Thoracic aorta (tissue), 2 donors: ENCODE data around the gene NKTR. TPM values are rescaled to one million over a fixed set of nuclear protein-coding genes. Genes with fewer than 3 reads are reported as not detected.

Source experiments
- ATAC-seq: fragments of 150-250 bp; one replicate; pipeline ENCODE4 v1.8.0; 2017; ENCODE audit warnings: low read depth; ENCODE audit not compliant: insufficient number of reproducible peaks, low FRiP score
- DNase-seq: peaks from one replicate; pipeline ENCODE4 v3.0.0-alpha.2; 2020; ENCODE audit warnings: low spot score
- H3K27ac ChIP-seq, 2 donors: fragments of 200-600 bp; sonication (generic); 1 replicate in 1 of 2; 2 replicates in 1 of 2; pipeline ENCODE4 v1.5.1; 2016; ENCODE audit warnings: mild to moderate bottlenecking in 2 of 2, moderate library complexity in 2 of 2
- H3K27me3 ChIP-seq: fragments of 200-600 bp; sonication (generic); replicated peaks from 2 replicates; pipeline ENCODE4 v1.6.0; 2016; ENCODE audit warnings: mild to moderate bottlenecking; ENCODE audit not compliant: insufficient read depth
- H3K36me3 ChIP-seq: fragments of 200-600 bp; sonication (generic); one replicate; pipeline ENCODE4 v1.5.1; 2016
- H3K4me1 ChIP-seq, 2 donors: fragments of 200-600 bp; sonication (generic); 1 replicate in 1 of 2; 2 replicates in 1 of 2; pipeline versions ENCODE4 v1.5.1 to v1.6.0; 2016; ENCODE audit warnings: low read depth in 2 of 2, mild to moderate bottlenecking in 1 of 2; ENCODE audit not compliant: control insufficient read depth in 1 of 2
- H3K4me3 ChIP-seq: fragments of 200-600 bp; sonication (generic); 2 replicates; pipeline ENCODE4 v1.5.1; 2016; ENCODE audit warnings: mild to moderate bottlenecking
- H3K9me3 ChIP-seq: fragments of 200-600 bp; sonication (generic); 2 replicates; pipeline ENCODE4 v1.5.1; 2016
- CTCF ChIP-seq: fragments of 200-600 bp; sonication (generic); IDR thresholded peaks from one replicate; pipeline ENCODE4 v1.5.1; 2019; ENCODE audit warnings: antibody characterized with exemption
- total RNA-seq, 2 donors: library from RNA; depleted of rRNA; stranded (reverse); fragments of >200 nt; gene quantifications; one replicate each; pipeline versions ENCODE4 v1.1.0 to v1.2.3, GENCODE V29; 2016

Gene NKTR
- total RNA-seq, 2 donors from 2014 or later = 159 to 210 TPM

DNA sequence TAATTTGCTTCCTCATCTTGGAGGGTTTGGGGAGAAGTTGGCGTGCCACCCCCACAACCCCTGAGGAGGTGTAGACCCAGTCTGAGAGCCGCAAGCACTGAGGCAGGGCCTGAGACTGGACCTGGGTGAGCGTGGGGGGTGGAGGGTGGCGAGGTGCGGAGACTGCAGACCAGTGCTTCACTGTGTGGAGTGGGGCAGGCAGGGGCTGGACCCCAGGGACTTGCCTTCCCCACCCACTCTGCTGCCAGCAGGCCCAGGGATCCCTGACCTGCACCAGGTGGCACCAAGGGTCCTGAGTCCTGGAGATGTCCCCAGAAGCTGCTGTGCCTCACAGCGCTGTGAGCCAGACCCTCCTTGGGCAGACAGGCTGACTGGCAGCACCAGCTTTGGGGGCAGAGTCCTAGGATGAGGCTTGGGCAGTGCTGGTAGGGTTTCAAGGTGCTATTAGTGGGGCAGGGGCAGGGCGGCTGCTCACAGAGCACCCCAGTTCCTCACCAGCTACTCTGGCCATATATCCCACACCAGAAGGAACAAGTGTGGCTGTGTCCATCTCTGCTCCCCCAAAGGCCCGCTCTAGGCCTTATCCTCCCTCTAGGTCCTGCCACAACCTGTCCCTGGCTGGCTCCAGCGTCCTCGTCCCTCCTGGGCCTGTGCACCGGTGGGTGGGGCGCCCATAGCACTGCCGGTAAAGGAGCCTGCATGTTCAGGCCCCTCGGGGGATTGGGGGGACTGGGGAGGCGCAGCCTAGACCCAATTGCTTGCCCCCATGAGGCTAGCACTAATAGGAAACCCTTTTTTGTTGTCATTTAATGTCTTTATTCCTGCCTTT lies 64.8 kb downstream of the NKTR start:
- H3K36me3 ChIP-seq = no peaks in the 10 kb centered on the region
- no peaks in the 10 kb centered on the region for H3K27me3 ChIP-seq
- no peak for TF ChIP-seq CTCF
- H3K4me3 ChIP-seq = no peak overlapping the region
- peak overlapping the region; percentile 66 to 77 for H3K27ac ChIP-seq
- H3K4me1 ChIP-seq = peaks cover 20 to 37% of the 10 kb centered on the region in 2 donors
- DNase-seq (no peak), ATAC-seq (no peak)
- H3K9me3 ChIP-seq = no peaks in the 10 kb centered on the region

GRCh38 chr3:42666022-42666421 lies 65.5 kb downstream of the NKTR start:
- DNase-seq (no peak), ATAC-seq (no peak)

GRCh38 chr3:42666577-42666998 lies 66.1 kb downstream of the NKTR start:
- H3K27me3 ChIP-seq = no peaks in the 10 kb centered on the region
- ATAC-seq (no peak), DNase-seq (no peak)
- H3K27ac ChIP-seq = peak overlapping the region; percentile 66 to 77
- H3K36me3 ChIP-seq = no peaks in the 10 kb centered on the region
- H3K4me3 ChIP-seq = peak overlapping the region; percentile 44
- H3K9me3 ChIP-seq = no peaks in the 10 kb centered on the region
- peaks cover 19 to 33% of the 10 kb centered on the region in 2 donors for H3K4me1 ChIP-seq
- no peak for TF ChIP-seq CTCF

More at GRCh38 chr3:42666022-42666421, 65.5 kb downstream of the NKTR start:
- Histone ChIP-seq H3K4me1 (peaks cover 19 to 33% of the 10 kb centered on the region in 2 donors), H3K4me3 (peak overlapping the region; percentile 44), H3K36me3 (no peaks in the 10 kb centered on the region), H3K27ac (peak overlapping the region; percentile 66 to 77), H3K9me3 (no peaks in the 10 kb centered on the region), H3K27me3 (no peaks in the 10 kb centered on the region)
- no peak for TF ChIP-seq CTCF

GRCh38 chr3:42667096-42667522 lies 66.6 kb downstream of the NKTR start:
- no peaks in the 10 kb centered on the region for H3K9me3 ChIP-seq
- no peak for TF ChIP-seq CTCF
- no peaks in the 10 kb centered on the region for H3K27me3 ChIP-seq
- DNase-seq = no peak
- no peaks in the 10 kb centered on the region for H3K36me3 ChIP-seq
- peak overlapping the region; percentile 66 to 77 for H3K27ac ChIP-seq
- H3K4me1 ChIP-seq = peaks cover 19 to 33% of the 10 kb centered on the region in 2 donors
- H3K4me3 ChIP-seq = no peak overlapping the region
- ATAC-seq = no peak

DNA sequence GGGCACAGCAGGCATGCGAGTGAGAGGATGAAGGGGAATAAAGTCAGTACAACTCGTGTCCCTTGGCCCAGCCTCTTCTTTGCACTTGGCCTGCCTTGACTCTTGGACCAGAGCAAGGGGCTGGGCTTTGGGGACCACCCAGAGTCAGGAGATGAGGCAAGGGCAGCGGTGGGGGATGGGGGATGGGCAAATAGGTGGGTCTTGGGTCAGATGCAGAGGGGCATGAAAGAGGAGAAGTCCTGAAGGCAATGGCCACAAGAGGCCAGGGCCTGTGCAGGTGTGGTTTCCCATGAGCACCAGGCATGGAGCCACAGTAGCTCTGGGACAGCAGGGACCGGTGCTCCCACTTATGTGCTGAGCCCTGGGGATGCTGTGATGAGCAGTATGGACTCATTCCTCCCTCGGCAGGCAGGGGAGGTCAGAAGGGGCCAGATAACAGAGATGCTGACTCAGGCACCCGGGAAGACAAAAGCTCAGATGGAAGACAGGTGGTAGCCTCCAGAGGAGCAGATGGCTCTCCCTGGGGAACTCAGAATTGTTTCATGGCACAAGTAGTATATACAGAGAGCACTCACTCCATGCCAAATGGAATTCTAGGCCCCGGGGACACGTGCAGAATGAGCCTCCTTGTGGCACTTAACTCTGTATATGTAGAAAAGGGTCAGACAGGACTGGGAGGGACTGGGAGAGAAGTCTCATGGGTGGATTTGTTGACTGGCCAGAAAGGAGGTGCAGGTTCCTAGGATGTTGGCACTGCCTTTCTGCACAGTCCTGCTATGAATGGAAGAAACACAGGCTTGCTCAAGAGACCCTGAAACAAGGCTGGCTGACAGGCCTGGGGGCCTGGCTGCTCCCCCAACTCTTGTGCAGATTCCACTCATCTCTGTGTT lies 67.3 kb downstream of the NKTR start:
- no peaks in the 10 kb centered on the region for H3K9me3 ChIP-seq
- H3K36me3 ChIP-seq = no peaks in the 10 kb centered on the region
- DNase-seq = no peak
- no peak for TF ChIP-seq CTCF
- no peak for ATAC-seq
- no peak overlapping the region for H3K4me3 ChIP-seq
- peak overlapping the region; percentile 66 to 77 for H3K27ac ChIP-seq
- peaks cover 19 to 33% of the 10 kb centered on the region in 2 donors for H3K4me1 ChIP-seq
- no peaks in the 10 kb centered on the region for H3K27me3 ChIP-seq
